ENCODE data around the gene KCNJ18.

DNA sequence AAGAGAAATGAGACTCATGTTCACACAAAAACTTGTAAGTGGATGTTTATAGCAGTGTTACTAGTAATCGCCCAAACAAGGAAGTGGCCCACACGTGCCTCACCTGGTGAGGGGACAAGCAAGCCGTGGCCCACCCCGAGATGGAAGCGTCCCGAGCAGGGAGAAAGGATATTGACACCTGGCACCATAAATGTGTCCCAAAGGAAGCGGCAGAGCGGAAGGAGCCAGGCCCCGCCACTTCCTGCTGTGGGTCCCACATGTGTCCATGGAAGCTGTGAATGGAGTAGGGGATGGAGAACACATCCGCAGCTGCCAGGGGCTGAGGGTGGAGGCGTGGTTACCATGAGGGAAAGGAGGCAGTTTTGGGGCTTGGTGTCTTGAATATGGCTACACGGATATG lies 18.9 kb downstream of the KCNJ18 start:
- TF ChIP-seq SUZ12 (IDR thresholded peaks at IDR 0.05; ENCODE audit: extremely low read depth, insufficient read depth, insufficient read length) = no peak
- no peak for TF ChIP-seq YY1 (IDR thresholded peaks at IDR 0.05; ENCODE audit: insufficient read depth, insufficient read length)
- no peak for TF ChIP-seq ZNF274 (IDR thresholded peaks at IDR 0.05; ENCODE audit: low read depth, low read length)

Measured in NT2/D1 (cell line).